Stomach (tissue), 4 donors: ENCODE data around the gene POLA1.

Experiments used
- EP300 ChIP-seq: sonication (generic); formaldehyde crosslinking; IDR thresholded peaks from one replicate; pipeline ENCODE4 v1.6.1; 2017; ENCODE audit warnings: antibody characterized with exemption
- POLR2A ChIP-seq, 4 donors: fragments of 450-650 bp; IDR thresholded peaks; one replicate each; pipeline ENCODE4 v1.6.1; 2016; ENCODE audit warnings: antibody characterized with exemption in 4 of 4, control low read depth in 2 of 4, mild to moderate bottlenecking in 1 of 4, moderate library complexity in 1 of 4
- POLR2AphosphoS5 ChIP-seq, 3 donors: sonication (generic); formaldehyde crosslinking; IDR thresholded peaks; one replicate each; pipeline ENCODE4 v1.6.1; 2016; ENCODE audit warnings: antibody characterized with exemption in 3 of 3
- TF ChIP-seq, protein P1 (sequence below), 7 experiments: fragments of 450-650 bp in 4 of 7; fragments of 200-600 bp in 3 of 7; sonication (generic) in 3 of 7; IDR thresholded peaks; one replicate each; pipeline ENCODE4 v1.5.1; 2016 to 2019; ENCODE audit warnings: antibody characterized with exemption in 7 of 7, control low read depth in 2 of 7, mild to moderate bottlenecking in 1 of 7

DNA sequence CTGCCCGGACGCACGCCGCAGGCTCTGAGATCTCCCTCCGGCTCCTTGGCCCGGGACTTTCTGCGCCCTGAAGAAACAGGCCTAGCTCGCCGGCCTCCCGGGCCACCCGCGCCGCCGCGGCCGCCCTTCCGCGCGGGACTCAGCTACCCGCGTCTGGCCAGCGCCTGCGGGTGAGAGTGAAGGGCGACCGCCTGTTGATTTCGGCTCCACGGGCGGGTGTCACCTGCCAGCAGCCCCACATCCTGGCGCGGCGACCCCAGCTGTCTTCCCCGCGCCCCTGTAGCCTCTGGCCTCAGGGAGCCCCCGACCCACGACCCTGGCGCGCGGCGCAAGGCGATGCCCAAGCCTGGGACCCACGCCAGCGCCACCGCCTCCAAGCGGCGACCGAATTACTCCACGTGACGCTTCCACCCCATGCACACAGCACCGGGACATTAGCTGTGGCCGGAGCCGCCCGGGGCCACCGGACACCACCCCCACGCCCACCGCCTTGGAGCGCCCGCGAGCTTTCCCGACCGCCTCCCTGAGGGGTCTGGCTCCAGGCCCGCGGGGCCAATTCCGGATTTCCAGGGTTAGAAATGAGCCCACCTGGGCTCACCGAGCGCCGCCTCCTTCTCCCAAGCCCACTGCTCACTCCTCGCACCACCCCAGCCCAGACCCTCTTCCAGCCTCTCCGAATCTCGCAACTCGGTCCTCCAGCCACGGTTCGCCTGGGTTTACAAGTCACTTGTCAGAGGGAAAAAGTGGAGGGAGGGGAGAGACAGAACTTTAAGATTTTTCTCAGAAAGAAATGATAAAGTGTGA lies 311.9 kb downstream of the POLA1 start:
- TF ChIP-seq POLR2A (IDR thresholded peaks at IDR 0.05) = no peak
- TF ChIP-seq, protein P1, sequence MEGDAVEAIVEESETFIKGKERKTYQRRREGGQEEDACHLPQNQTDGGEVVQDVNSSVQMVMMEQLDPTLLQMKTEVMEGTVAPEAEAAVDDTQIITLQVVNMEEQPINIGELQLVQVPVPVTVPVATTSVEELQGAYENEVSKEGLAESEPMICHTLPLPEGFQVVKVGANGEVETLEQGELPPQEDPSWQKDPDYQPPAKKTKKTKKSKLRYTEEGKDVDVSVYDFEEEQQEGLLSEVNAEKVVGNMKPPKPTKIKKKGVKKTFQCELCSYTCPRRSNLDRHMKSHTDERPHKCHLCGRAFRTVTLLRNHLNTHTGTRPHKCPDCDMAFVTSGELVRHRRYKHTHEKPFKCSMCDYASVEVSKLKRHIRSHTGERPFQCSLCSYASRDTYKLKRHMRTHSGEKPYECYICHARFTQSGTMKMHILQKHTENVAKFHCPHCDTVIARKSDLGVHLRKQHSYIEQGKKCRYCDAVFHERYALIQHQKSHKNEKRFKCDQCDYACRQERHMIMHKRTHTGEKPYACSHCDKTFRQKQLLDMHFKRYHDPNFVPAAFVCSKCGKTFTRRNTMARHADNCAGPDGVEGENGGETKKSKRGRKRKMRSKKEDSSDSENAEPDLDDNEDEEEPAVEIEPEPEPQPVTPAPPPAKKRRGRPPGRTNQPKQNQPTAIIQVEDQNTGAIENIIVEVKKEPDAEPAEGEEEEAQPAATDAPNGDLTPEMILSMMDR (IDR thresholded peaks at IDR 0.05) = no peak
- TF ChIP-seq POLR2AphosphoS5 (IDR thresholded peaks at IDR 0.05) = no peak
- TF ChIP-seq EP300 = no peak
